22Rv1 (cell line): ENCODE data around the gene CLSTN2.

ENCODE experiments used
- CTCF ChIP-seq: fragments of 450-650 bp; IDR thresholded peaks from 2 replicates; pipeline ENCODE4 v1.5.1; 2017; ENCODE audit warnings: mild to moderate bottlenecking
- ZFX ChIP-seq: fragments of 450-650 bp; IDR thresholded peaks from 2 replicates; pipeline ENCODE4 v1.6.1; 2017; ENCODE audit warnings: antibody characterized with exemption, borderline replicate concordance

GRCh38 chr3:140022066-140022770, 87.2 kb downstream of the CLSTN2 start:
- TF ChIP-seq CTCF (no peak), ZFX (no peak)
